Stimulated activated CD8-positive, alpha-beta memory T cell treated with anti-CD3 and anti-CD28 coated beads, Interleukin-7, amount 100 ng/mL, for 1 hour (primary cell): Measurements from ENCODE around the gene MSI2.

ENCODE experiments used
- DNase-seq, 2 donors: peaks; one replicate each; pipeline ENCODE4 v3.0.0-alpha.2; 2020; ENCODE audit warnings: low read depth in 2 of 2

MSI2 gene

GRCh38 chr17:57679356-57679755, 423.0 kb downstream of the MSI2 start:
- no peak for DNase-seq

DNA sequence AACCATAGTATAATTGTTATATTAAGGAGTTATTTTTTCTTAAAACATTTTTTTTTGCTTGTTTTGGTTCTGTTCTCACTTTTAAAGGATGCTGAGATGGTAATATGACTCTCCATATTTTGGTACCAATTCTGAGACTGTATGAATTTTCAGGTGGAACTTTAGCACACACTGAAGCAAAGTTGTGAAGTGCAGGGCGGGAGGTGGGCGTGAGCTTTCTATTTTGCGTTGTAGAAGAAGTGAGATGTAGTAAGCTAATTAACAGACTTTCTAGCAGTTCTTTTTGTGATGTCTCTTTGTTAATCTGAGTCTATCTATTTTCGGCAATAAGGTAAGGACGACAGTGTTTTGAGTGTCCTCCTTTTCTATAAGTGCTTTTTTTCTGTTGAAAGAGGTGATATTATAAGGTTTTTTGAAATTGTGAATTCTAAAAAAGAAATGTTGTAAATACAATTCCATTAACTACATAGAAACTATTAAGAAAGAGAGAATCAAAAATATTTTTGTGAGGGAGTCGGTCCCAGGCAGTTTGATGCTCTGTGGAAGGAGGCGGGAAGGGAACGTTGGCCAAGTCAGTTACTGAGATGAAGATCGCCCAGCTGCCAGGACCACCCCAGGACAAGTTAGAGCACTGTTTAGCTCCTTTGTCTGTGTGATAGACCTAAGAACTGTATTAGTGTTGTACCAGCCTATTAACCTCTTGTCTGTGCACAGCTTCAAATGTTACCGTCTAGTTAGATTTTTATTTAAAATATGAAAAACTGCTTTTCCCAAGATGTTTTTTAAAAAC, 423.8 kb downstream of the MSI2 start:
- no peak for DNase-seq

DNA sequence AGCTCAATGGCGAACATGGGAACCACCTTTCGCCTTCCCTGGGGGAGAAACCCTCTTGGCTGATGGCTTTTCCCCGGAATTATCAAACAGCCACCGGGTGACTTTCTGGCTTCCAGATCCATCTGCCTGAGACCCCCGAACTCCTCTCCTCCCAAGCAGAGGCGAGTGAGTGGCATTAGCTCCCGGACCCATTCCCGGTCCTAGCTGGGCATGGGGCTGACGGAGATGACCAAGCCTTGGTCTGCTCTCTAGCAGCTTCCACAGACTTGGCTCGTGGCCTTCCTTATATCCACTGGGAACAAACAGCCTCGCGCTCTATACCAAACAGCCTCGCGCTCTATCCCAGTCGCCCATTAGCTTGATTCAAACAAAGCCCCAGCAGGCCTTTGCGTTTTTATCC, 426.4 kb downstream of the MSI2 start:
- no peak for DNase-seq

GRCh38 chr17:57684711-57685498, 428.6 kb downstream of the MSI2 start:
- DNase-seq, result no peak

DNA sequence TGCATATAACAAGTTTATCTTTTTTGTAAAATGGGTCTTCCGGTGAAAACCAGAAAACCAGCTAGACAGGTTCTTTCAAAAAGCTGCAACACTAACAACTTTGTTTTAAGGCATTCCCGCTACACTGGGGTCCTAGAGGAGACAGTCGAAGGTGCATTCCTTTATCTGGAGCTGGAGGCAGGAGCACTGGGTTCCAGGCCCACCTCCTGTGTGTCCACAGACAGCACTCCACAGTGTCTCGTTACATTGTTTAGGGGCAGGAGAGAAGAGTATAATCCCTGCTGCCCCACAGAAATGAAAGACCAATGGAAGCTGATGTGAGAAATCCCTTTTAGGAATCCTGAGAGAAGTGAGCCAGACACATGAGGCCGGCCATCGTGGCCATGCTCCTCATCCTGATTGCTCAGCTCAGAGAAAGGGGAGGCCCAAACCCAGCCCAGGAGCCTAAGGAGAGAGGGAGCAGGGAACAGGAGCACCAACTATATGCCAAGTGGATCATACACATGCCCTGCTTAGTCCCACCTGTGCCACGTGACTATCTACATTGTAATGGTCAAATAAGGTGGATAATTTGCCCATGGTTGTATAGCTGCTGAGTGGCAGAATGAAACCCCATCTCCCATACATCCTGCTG, 429.3 kb downstream of the MSI2 start:
- DNase-seq, result no peak

- no peak for DNase-seq
Observed at GRCh38 chr17:57687642-57688041, 431.3 kb downstream of the MSI2 start.

- DNase-seq, result no peak
Observed at GRCh38 chr17:57689254-57689653, 432.9 kb downstream of the MSI2 start.

DNA sequence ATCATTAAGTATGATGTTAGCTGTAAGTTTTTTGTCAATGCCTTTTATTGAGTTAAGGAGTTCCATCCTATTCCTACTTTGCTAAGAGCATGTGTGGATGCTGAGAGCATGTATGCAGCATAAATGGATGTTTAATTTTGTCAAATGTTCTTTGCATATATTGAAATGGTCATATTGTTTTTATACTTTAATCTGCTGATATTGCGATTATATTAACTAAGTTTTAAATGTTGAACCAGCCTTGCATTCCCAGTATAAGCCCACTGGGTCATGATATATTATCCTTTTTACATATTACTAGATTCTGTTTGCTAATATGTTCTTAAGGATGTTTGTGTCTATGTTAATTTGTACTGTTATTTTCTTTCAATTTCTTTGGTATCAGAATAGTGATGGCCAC, 435.6 kb downstream of the MSI2 start:
- DNase-seq, result no peak

GRCh38 chr17:57692770-57693169, 436.4 kb downstream of the MSI2 start:
- DNase-seq, result no peak

- DNase-seq, result no peak
Observed at GRCh38 chr17:57694051-57694450, 437.7 kb downstream of the MSI2 start.

- no peak for DNase-seq
Observed at GRCh38 chr17:57696050-57696449, 439.7 kb downstream of the MSI2 start.

DNA sequence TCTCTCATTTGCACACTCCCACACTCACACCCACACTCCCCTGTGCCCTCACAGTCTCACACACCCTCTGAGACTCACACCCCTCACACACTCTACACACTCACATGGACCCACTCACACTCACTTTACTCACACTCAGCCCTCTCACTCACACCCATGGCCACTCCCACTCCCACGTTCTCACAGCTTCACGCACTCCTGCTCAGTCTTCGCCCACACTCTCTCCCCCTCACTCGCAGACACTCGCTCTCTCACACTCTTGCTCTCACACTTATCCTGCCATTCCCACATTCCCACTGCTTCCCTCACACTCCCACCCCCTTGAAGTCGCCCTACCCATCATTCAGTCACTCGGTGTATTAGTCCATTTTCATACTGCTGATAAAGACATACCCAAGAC, 440.9 kb downstream of the MSI2 start:
- no peak for DNase-seq

- no peak for DNase-seq
Observed at GRCh38 chr17:57697891-57698711, 441.8 kb downstream of the MSI2 start.

DNA sequence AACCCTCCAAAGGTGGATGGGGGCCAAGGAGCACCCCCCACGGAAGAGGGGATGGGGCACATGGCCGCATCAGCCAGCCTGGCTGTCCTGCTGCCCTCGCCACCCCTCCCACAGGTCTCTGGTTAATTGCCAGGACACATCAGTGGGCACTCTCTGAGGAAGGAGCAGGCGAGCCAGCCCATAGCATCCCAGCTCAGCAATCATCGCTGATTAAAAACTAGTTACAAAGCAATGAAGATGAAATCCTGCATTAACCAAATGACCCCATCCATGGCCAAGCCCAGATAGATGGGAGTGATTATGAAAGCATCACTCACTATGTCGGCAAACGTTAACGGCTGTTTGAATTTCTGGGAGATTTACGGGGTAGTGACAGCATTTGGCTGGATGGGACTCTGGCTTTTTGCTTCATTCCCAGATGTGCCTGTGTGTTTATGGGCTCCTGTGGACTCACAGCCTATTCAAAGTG, 443.5 kb downstream of the MSI2 start:
- no peak for DNase-seq

DNA sequence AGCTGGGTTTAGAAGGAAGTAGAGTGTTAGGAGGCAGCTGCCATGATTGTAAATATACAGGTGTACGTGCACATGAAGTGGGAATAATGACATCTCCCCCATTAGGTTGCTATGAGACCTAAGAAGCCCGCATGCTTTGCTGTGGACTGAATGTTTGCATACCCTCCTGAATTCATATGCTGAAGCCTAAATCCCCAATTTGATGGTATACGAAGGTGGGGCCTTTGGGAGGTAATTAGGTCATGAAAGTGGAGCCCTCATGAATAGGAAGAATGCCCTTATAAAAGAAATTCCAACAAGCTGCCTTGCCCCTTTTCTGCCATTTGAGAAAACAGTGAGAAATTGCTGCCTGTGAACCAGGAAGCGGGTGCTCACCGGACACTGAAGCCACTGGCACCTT, 444.8 kb downstream of the MSI2 start:
- no peak for DNase-seq

GRCh38 chr17:57703273-57703672, 446.9 kb downstream of the MSI2 start:
- no peak for DNase-seq

- no peak for DNase-seq
Observed at GRCh38 chr17:57704448-57704847, 448.1 kb downstream of the MSI2 start.

GRCh38 chr17:57705921-57706695, 449.8 kb downstream of the MSI2 start:
- no peak for DNase-seq

DNA sequence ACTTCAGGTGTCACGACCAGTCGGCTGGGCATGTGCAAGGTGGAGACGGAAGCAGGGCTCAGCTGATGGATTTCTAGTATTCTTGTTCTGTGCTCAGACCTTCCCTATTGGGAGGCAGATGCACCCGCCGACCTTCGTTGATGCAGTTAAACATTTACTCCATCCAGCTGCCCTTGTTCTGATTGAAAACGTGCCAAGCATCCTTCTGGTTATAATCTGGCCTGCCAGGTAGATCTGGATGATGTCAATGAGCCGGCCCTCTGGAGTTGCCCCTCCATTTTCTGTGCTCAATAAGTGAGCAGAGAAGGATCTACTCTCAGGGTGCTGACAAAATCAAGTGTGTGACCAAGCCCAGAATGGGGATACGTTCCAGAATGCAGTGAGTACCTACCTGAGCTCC, 450.4 kb downstream of the MSI2 start:
- DNase-seq, result no peak

GRCh38 chr17:57707892-57708291, 451.6 kb downstream of the MSI2 start:
- DNase-seq, result no peak

GRCh38 chr17:57708410-57708809, 452.1 kb downstream of the MSI2 start:
- no peak for DNase-seq
